B cell (primary cell): Measurements from ENCODE around the gene KCNK2. TPM values are rescaled to one million over a fixed set of nuclear protein-coding genes. Genes with fewer than 3 reads are reported as not detected.

ENCODE experiments used
- ATAC-seq: fragments of 200-7000 bp; cut with Tn5 transposase; one replicate; pipeline ENCODE4 v1.10.0; 2021; ENCODE audit warnings: low read depth, mild to moderate bottlenecking, moderate number of reproducible peaks, moderate library complexity
- CTCF ChIA-PET: fragments of 350-600 bp; sonication (Branson Sonifier 250); formaldehyde crosslinking; loops from one replicate; lab custom pipeline; 2021; ENCODE audit warnings: antibody characterized with exemption, inconsistent platforms; lab: Charles Lee
- POLR2A ChIA-PET: fragments of 350-600 bp; sonication (Branson Sonifier 250); formaldehyde crosslinking; loops from one replicate; lab custom pipeline; 2021; ENCODE audit warnings: antibody characterized with exemption; lab: Charles Lee
- DNase-seq: peaks from one replicate; pipeline ENCODE4 v3.0.0; 2013
- H2AFZ ChIP-seq: 2 replicates; pipeline ENCODE4 v1.6.1; 2012; ENCODE audit warnings: mild to moderate bottlenecking, low read depth, low read length; ENCODE audit not compliant: insufficient read depth, poor library complexity, severe bottlenecking
- H3K27ac ChIP-seq, 2 donors: 1 replicate in 1 of 2; 2 replicates in 1 of 2; pipeline ENCODE4 v1.5.1; 2012 to 2013; ENCODE audit warnings: low read length in 2 of 2, mild to moderate bottlenecking in 2 of 2, moderate library complexity in 1 of 2
- H3K27me3 ChIP-seq, 4 experiments: fragments of 200-600 bp in 1 of 4; sonication (generic) in 1 of 4; replicated peaks in 1 of 4; 1 replicate in 2 of 4; 2 replicates in 2 of 4; pipeline versions ENCODE4 v1.6.1 to v1.7.0; 2013 to 2016; ENCODE audit warnings: low read length in 3 of 4, mild to moderate bottlenecking in 2 of 4, mixed read lengths in 1 of 4, moderate library complexity in 1 of 4; ENCODE audit not compliant: insufficient read depth in 4 of 4, control insufficient read depth in 3 of 4; ENCODE audit errors: control extremely low read depth in 1 of 4
- H3K36me3 ChIP-seq, 2 experiments: replicated peaks in 1 of 2; 1 replicate in 1 of 2; 2 replicates in 1 of 2; pipeline versions ENCODE4 v1.6.1 to v1.7.1; 2013; ENCODE audit warnings: low read length in 1 of 2; ENCODE audit not compliant: insufficient read depth in 2 of 2, control insufficient read depth in 1 of 2; ENCODE audit errors: control extremely low read depth in 1 of 2, extremely low read depth in 1 of 2
- H3K4me1 ChIP-seq, 2 donors: fragments of 200-600 bp in 1 of 2; sonication (generic) in 1 of 2; 1 replicate in 1 of 2; 2 replicates in 1 of 2; pipeline versions ENCODE4 v1.5.1 to v1.6.1; 2013 to 2017; ENCODE audit warnings: low read length in 2 of 2; ENCODE audit not compliant: control insufficient read depth in 2 of 2, insufficient read depth in 2 of 2
- H3K4me2 ChIP-seq: replicated peaks from 2 replicates; pipeline ENCODE3; 2012; ENCODE audit warnings: mild to moderate bottlenecking, low read depth, low read length; ENCODE audit not compliant: poor library complexity, severe bottlenecking
- H3K4me3 ChIP-seq, 5 experiments: fragments of 200-600 bp in 1 of 5; sonication (generic) in 1 of 5; 1 replicate in 3 of 5; 2 replicates in 2 of 5; pipeline versions ENCODE4 v1.5.1 to v1.7.0; 2011 to 2016; ENCODE audit warnings: low read length in 4 of 5, mild to moderate bottlenecking in 4 of 5, low read depth in 2 of 5, control low read depth in 1 of 5, moderate library complexity in 1 of 5; ENCODE audit not compliant: insufficient read depth in 1 of 5; ENCODE audit errors: control extremely low read depth in 1 of 5, extremely low read depth in 1 of 5
- H3K79me2 ChIP-seq: fragments of 200-600 bp; sonication (generic); one replicate; pipeline ENCODE4 v1.6.0; 2016; ENCODE audit warnings: low read length; ENCODE audit not compliant: control insufficient read depth, insufficient read depth
- H3K9ac ChIP-seq: fragments of 200-600 bp; sonication (generic); 2 replicates; pipeline ENCODE4 v1.6.1; 2017; ENCODE audit warnings: mild to moderate bottlenecking, low read length, moderate library complexity
- H3K9me3 ChIP-seq, 3 donors: one replicate each; pipeline versions ENCODE4 v1.6.1 to v1.7.1; 2013; ENCODE audit warnings: low read length in 2 of 3; ENCODE audit not compliant: control insufficient read depth in 2 of 3, insufficient read depth in 1 of 3; ENCODE audit errors: control extremely low read depth in 1 of 3
- H4K20me1 ChIP-seq: 2 replicates; pipeline ENCODE4 v1.6.0; 2012; ENCODE audit warnings: mild to moderate bottlenecking, low read length; ENCODE audit not compliant: insufficient read depth, control insufficient read depth, poor library complexity, severe bottlenecking
- H3K27ac Mint-ChIP-seq: one replicate; pipeline ENCODE4 v1.8.0; 2021; ENCODE audit warnings: mixed read lengths
- H3K27me3 Mint-ChIP-seq: one replicate; pipeline ENCODE4 v1.8.0; 2021; ENCODE audit warnings: mixed read lengths
- H3K4me1 Mint-ChIP-seq: one replicate; pipeline ENCODE4 v1.8.0; 2021; ENCODE audit warnings: mixed read lengths
- H3K4me3 Mint-ChIP-seq: one replicate; pipeline ENCODE4 v1.8.0; 2021; ENCODE audit warnings: mixed read lengths
- H3K9me3 Mint-ChIP-seq: one replicate; pipeline ENCODE4 v1.8.0; 2022; ENCODE audit warnings: mixed read lengths; ENCODE audit not compliant: insufficient read depth
- EZH2 ChIP-seq: IDR thresholded peaks from 2 replicates; pipeline ENCODE4 v1.6.1; 2012; ENCODE audit warnings: borderline replicate concordance, low read depth, mild to moderate bottlenecking, moderate library complexity, low read length; ENCODE audit not compliant: insufficient read depth, poor library complexity, severe bottlenecking
- WGBS: methylation state at CpG from one replicate; pipeline ENCODE4 v1.1.5; 2013; ENCODE audit warnings: missing lambda C conversion rate; ENCODE audit not compliant: insufficient coverage; 5-methylcytosine and 5-hydroxymethylcytosine counted together
- intact Hi-C: fragments of 100-400 bp; cut with micrococcal nuclease; formaldehyde crosslinking; loops from one replicate; pipeline ENCODE4 v1.10.0; 2022
- polyA plus RNA-seq: library from polyadenylated mRNA; depleted of rRNA; stranded (reverse); fragments of >200 nt; gene quantifications from 2 replicates; pipeline ENCODE4 v1.2.3, GENCODE V29; 2012
- total RNA-seq, 2 donors: library from RNA; stranded (reverse); fragments of 120-200 nt in 1 of 2; gene quantifications; 1 replicate in 1 of 2; 2 replicates in 1 of 2; pipeline versions ENCODE4 v1.2.3 to v1.2.4, GENCODE V29; 2013 to 2022
- TF ChIP-seq, protein P1 (sequence below): fragments of 200-600 bp; IDR thresholded peaks from one replicate; pipeline ENCODE4 v1.8.0; 2022; ENCODE audit warnings: antibody characterized with exemption, mild to moderate bottlenecking

Gene KCNK2
- total and polyA plus RNA-seq, 2 donors (not counting 1 experiment from before 2014, with no cell fraction given) = not detected

DNA sequence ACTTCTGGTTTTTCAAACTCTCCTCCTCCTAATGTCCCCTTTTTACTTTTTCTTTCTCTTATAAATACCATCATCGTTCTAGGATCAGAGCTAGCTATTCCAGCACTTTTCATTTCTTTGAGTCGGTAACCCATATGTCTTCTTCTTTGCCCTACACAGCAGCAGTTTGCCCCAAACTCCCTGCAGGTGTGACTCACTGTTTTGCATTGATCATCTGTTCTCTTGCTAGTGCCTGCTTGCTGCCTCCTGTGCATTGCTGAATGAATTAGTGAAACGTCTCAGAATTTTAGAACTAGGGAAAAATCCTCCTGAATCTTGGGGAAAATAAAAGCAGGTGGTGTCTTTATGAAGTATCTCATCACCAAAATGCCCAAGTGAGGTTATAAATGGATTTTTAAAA, 21.7 kb downstream of the KCNK2 start:
- ChIA-PET CTCF (no interaction called here), POLR2A (no interaction called here)
- Histone ChIP-seq H3K4me1 (no peaks in the 10 kb centered on the region), H3K27ac (no peak overlapping the region), H3K9me3 (no peaks in the 10 kb centered on the region), H2AFZ (no peak overlapping the region), H3K36me3 (no peaks in the 10 kb centered on the region), H4K20me1 (no peaks in the 10 kb centered on the region), H3K4me2 (no peak overlapping the region), H3K79me2 (no peaks in the 10 kb centered on the region), H3K9ac (no peak overlapping the region), H3K4me3 (no peak overlapping the region), H3K27me3 (no peaks in the 10 kb centered on the region)
- H3K4me3 Mint-ChIP-seq = no peak overlapping the region
- H3K4me1 Mint-ChIP-seq = no peaks in the 10 kb centered on the region
- no peaks in the 10 kb centered on the region for H3K27me3 Mint-ChIP-seq
- ATAC-seq (no peak), DNase-seq (no peak)
- no peak overlapping the region for H3K27ac Mint-ChIP-seq
- intact Hi-C loops = no loop called here
- TF ChIP-seq EZH2 = no peak
- TF ChIP-seq, protein P1, sequence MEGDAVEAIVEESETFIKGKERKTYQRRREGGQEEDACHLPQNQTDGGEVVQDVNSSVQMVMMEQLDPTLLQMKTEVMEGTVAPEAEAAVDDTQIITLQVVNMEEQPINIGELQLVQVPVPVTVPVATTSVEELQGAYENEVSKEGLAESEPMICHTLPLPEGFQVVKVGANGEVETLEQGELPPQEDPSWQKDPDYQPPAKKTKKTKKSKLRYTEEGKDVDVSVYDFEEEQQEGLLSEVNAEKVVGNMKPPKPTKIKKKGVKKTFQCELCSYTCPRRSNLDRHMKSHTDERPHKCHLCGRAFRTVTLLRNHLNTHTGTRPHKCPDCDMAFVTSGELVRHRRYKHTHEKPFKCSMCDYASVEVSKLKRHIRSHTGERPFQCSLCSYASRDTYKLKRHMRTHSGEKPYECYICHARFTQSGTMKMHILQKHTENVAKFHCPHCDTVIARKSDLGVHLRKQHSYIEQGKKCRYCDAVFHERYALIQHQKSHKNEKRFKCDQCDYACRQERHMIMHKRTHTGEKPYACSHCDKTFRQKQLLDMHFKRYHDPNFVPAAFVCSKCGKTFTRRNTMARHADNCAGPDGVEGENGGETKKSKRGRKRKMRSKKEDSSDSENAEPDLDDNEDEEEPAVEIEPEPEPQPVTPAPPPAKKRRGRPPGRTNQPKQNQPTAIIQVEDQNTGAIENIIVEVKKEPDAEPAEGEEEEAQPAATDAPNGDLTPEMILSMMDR = no peak
- WGBS = 79% methylated on average over 2 of the region's 3 CpGs
- H3K9me3 Mint-ChIP-seq = peaks cover 2% of the 10 kb centered on the region

GRCh38 chr1:215106067-215106466, 23.5 kb downstream of the KCNK2 start:
- H3K79me2 ChIP-seq = no peaks in the 10 kb centered on the region
- no peak overlapping the region for H3K27ac Mint-ChIP-seq
- H4K20me1 ChIP-seq = no peaks in the 10 kb centered on the region
- no peak for DNase-seq
- ATAC-seq = no peak
- no peaks in the 10 kb centered on the region for H3K4me1 ChIP-seq
- H3K4me3 ChIP-seq = no peak overlapping the region
- no peak overlapping the region for H2AFZ ChIP-seq
- no peak overlapping the region for H3K27ac ChIP-seq
- intact Hi-C loops = no loop called here
- peaks cover 2% of the 10 kb centered on the region for H3K9me3 Mint-ChIP-seq
- no peaks in the 10 kb centered on the region for H3K27me3 Mint-ChIP-seq
- no peaks in the 10 kb centered on the region for H3K4me1 Mint-ChIP-seq
- WGBS = no CpG with 5 or more reads among the region's 2 CpGs
- ChIA-PET POLR2A (no interaction called here), CTCF (no interaction called here)
- no peak overlapping the region for H3K4me3 Mint-ChIP-seq
- no peaks in the 10 kb centered on the region for H3K27me3 ChIP-seq
- H3K4me2 ChIP-seq = no peak overlapping the region
- no peaks in the 10 kb centered on the region for H3K9me3 ChIP-seq
- TF ChIP-seq, protein P1 = no peak
- no peak for TF ChIP-seq EZH2
- H3K36me3 ChIP-seq = no peaks in the 10 kb centered on the region
- no peak overlapping the region for H3K9ac ChIP-seq
